HG03039 (cell line): ENCODE data around the gene DPCD.
A peak's percentile ranks its signal among the peaks of the same experiment; 100 is the strongest.

Experiments
- ATAC-seq: cut with Tn5 transposase; IDR thresholded peaks from one replicate; pipeline ENCODE4 v1.9.1; 2021; ENCODE audit warnings: mild to moderate bottlenecking, moderate library complexity; ENCODE audit not compliant: unreplicated experiment

DPCD gene

DNA sequence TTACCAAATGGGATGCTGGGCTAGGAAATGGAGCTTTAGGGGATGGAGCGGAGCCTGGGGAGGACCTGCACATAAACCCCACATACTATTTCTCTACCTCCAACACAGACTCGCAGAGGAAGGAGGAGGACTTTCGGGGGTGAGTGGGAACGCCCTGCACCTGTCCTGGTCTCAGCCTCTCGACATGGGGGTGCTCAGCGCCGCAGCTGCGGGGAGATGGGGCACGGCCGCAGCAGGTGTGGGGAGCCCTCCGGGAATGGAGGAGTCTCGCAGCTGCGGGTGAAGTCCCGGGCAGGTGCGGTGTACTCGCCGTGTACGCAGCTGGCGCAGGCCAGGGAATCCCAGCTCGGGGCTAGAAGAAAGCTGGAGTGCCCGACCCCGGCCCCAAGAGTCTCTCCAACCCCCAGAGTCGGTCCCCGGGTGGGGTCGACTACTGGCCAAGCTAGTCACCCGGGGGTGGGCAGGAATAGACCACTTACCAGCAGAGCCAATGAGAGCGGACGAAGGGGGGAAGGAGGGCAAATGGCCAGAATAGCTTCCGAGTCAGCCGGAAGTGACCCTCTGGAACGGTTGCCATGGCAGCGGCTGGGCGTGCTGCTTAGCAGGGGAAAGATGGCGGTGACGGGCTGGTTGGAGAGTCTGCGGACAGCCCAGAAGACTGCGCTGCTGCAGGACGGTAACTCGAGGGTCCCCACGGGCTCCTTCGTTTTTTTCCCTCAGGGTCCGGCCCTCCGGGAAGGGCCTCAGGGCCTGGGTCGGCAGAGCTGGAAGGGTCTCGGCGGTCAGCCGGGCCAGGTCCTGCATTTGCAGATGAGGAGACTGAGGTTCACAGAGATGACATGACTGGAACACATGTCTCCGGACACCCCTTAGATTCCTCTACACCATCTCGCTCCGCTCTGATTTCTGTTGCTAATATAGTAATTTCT lies at the start of gene DPCD, which contains the start of gene POLL:
TSS of gene DPCD (plus strand) at position 597 of the 929 bp plus-strand sequence. CDS start at position 613, 16 bp downstream.
TSS of gene POLL (minus strand) at position 533 of the 929 bp plus-strand sequence. CDS start 897 bp downstream, outside the sequence.
- peak; percentile 93 for ATAC-seq

DNA sequence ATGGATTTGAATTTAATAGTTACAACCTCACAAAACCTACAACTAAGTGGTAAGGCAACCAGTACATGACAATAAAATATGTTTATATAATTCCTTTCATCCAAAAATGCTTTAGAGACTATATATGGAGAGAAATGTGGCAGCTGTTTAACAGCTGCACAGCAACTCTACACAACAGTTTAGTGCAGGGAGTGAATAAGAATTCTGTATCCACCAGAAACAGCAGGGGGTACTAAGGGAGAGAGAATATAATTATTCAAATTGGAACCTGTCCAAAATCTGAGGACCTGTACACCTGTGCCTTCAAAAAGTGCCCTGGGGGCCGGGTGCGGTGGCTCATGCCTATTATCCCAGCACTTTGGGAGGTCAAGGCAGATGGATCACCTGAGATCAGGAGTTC lies 49.7 kb upstream of the DPCD start:
- no peak for ATAC-seq

DNA sequence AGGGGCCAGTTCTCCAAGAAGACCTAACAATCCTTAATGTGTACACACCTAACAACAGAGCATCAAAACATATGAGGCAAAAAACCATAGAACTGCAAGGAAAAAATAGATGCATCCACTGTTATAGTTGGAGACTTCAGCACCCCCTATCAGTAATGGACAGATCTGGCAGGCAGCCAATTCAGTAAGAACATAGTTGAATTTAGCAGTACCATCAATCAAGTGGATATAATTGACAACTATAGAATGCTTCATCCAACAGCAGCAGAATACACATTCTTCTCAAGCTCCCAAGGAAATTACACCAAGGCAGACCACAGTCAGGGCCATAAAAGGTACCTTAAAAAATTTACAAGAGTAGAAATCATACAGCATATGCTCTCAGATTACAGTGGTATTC lies 42.2 kb upstream of the DPCD start:
- ATAC-seq: no peak

DNA sequence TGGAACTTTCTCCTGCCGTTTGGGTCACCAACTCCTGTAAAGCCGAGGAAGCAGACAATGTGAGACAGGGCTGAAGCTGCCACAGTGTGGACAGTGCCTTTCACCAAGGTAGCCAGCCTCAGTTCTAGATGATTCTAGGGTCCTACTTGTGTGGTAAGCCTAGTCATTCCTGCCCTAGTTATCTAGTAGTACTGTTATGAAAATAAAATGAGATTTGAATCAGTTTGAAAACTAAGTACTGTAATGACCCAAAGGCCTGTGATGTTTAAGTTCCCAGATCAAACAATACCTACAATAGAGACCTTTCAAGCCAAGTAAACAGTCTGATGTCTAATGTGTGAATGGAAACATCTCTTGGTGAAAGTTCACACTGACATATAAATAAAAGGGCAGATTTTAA lies 37.2 kb upstream of the DPCD start:
- ATAC-seq: no peak

DNA sequence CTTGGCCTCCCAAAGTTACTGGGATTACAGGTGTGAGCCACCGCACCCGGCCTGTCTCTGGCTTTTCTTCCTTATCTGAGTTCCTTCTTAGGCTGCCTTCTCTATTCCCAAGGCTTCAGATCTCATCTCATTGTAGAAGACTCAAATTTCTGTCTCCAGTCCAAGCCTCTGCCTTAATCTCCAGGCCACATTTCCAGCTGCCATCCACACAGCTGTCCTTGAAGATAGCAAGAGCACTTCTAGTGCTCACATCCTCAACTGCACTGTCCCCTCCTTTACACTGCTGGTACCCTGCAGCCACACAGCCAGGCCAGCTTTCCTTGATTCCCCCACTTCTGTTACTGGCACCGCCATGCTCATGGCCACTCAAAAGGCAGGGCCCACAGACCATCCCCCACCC lies 35.7 kb upstream of the DPCD start:
- ATAC-seq: no peak

DNA sequence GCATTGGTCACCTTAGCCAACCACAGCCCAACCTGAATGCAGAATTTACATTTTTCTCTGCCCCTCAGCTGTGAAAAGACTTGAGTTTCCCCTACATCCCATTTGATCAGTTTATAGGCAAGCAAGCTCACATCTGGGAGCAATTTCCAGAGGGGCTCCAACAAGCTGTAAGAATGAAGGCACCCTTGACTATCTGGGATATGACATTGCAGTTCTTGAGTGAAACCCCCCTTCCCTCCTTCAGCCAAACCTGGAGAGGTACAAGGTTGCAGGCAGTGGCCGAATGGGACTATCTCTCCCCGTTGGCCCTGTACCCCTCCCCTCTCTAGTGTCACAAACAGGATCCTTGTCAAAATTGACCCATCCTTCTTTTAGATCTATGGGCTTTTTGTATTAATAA lies 30.6 kb upstream of the DPCD start:
- no peak for ATAC-seq

DNA sequence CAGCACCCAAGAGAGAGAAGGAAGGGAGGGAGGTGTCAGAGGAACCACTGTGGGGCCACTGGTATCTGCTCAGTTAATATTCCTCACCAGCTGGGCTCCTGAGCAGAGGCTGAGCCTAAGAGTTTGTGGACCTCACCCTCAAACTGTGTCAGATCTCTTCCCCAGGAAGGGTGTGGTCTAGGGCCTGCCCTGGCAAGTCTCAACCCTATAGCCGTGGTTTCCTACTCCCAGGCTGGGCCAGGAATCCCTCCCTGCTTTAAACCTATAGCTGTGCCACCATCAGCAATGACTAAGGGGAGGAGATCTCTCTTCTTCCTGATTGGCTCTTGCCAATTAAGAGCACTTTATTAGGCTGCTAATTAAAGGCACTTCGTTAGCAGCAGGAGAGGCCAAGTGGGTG lies 29.9 kb upstream of the DPCD start:
- ATAC-seq: no peak

DNA sequence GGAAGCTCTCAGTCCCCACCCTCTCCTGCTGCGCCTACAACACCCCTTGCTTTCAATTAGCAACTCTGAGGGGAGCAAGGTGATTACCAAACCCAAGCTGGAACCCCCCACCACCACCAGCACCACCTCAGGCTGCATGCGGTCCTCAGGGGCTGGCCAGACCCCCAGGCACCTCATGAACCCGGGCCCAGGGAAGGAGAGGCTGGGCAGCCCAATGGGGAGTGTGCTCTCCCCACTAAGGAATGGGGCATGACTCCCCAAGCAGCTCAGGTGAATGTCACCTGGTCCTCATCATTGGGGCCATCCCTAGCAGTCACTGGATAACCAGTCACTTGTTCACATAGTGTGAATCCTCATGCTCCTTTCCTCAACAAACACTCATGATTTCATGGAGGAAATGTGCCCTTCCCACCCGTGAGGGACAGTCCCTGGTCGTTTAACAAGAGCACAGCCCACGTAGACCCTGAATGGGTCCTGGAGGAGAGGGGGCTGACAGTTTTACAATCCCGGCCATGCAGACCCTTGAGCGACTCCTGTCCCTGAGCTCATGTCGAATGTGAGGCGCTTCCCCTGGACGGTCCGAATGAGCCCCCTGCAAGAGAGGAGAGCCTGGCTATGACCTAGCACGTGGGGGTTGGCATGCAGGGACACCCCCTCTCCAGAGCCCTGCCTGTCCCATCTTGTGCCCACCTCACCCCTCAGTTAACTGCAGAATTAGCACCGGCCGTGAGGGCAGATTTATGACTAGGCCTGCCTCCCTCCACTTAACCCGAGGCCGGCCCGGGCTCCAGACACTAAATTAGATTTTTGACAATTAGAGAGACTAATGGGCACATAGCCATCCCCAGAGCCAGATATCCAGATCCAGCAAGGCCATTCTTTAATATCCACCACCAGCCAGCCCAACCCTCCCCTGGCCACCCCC lies 29.2 kb upstream of the DPCD start:
- no peak for ATAC-seq

DNA sequence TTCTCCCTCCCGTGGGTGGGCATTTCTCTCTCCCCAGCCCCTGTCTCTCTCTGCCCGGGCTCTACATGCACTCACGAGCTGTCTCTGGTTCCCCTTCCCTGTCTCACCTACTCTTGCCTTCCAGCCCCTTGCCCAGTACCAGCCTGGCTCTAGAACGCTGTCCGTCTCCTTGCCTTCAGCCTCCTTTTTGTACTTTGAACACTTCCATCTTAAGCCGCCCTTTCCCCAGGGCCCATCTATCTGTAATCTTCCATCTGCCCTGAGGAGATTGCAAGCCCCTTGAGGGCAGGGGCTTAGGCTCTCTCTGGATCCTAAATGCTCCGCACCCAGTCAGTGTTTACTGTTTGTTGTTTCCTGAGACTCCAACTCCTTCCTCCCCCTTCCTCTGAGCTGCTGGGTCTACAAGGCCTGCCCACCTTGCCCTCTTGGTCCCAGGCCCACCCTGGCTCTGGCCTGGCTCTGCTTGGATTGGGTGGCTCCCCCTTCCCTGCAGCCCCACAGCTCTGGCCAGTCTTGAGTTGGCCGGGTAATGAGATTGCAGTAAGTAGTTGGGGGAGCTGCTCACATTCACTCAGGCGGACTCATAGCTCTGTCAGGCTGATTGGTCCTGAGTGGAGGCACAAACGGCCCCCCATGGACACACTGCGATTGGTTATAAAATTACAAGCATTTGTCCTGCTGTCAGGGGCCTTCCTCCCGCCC lies 28.4 kb upstream of the DPCD start:
- ATAC-seq: no peak

DNA sequence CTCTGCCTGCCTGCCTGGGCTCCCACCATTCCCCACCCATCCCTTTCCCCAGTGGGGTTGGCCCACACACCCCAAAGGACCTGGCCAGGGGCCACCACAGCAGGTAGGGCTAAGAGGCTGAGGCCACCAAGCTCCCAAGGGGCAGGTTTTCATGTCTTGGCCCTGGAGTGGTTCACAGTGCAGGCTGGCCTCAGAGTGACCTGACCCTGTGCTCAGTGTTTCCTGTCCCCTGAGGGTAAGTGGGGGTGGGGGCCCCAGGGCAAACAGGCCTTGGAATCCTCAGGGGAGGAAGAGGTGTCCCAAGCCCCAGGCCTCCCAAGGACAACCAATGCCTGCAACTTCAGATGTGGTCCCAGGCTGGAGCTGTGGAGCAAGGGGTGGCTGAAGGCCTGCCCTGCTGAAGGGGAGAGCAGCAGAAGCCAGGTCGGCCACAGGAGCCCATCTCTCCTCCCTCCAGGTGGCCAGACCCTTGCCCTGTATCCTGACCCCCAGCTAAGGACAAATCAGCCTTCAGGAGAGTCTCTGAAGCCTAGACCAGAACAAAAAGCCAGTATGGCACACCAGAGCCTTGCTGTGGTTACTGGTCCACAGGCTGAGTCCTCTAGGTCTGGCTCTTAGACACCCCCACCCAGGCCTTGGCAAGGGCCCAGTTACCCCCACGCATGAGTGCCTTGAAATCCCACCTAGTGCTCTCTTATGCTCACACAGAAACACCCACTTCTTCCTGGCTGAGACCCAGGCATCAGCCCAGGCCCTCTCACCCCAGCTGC lies 27.6 kb upstream of the DPCD start:
- ATAC-seq: no peak

DNA sequence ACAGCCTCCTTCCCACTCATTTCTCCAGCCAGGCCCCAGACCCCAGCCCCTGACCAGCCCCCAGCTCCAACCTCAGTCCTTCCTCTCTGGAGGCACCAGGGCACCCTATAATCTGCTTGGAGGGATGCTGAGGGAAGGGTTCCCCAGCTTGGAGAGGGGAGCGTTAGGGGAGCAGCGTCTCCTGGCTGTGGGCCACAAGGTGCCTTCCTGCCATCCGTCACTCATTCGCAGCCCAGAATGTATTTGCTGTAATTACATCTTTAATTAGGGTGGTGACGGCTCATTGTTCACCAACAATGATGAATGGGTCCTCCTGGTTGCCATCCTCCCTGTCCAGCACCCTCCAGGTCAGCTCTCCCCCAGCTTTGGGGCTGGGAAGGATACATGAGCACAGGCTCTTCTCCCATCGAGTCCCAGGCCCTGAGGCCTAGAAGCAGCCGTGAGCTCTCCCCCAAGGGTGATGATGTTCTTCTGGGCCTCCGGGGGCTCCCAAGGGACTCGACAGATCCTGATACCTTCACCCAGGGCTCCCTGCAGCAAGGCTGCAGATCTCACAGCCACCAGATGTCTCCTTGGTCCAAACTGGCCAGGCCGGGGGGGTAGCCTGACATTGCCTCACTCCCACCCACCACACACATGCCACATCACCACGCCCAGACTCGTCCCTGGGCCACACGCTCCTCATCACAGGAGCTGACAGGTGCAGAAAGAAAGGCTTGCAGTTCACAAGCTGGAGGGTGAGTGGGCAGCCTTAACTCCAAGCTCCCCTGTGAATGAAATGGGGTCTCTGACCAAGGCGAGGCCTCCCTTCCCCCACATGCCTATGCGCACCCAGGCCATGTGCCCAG lies 26.8 kb upstream of the DPCD start:
- ATAC-seq: no peak

DNA sequence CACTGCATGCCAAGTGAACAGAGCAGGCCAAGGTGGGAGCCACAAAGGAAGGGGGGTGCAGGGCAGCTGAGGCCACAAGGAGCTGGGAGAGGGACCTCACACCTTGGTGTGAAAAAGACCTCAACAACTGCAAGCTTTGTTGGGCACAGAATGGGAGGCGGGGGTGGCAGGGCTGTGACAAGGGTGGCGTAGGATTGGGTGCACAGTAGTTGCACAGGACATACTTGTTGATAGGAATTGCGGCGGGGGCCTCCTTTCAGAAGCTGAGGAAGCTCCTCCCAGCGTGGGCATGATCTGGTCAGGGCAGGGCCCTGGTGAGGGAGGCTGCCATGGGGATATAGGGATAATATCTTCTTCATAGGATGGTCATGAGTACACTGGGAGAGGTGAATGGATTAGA lies 25.9 kb upstream of the DPCD start:
- no peak for ATAC-seq

DNA sequence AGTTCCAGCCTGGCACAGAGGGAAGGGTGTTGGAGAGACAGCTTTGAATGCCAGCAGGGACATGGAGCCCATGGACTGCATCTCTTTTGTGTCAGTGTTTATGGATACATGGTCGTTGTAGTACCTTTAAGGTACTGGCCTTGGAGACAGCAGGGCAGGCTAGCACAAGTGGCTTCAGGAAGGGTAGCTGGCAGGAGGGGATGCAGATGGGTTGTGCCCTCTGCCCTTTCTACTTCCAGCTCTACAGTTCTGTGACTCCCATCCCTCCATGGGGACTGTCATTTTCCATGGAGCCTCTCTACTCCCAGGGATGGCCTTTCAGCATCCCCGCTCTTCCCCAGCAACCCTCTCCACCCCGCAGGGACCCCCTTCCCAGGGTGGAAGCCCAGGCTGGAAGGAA lies 25.1 kb upstream of the DPCD start:
- ATAC-seq: no peak

DNA sequence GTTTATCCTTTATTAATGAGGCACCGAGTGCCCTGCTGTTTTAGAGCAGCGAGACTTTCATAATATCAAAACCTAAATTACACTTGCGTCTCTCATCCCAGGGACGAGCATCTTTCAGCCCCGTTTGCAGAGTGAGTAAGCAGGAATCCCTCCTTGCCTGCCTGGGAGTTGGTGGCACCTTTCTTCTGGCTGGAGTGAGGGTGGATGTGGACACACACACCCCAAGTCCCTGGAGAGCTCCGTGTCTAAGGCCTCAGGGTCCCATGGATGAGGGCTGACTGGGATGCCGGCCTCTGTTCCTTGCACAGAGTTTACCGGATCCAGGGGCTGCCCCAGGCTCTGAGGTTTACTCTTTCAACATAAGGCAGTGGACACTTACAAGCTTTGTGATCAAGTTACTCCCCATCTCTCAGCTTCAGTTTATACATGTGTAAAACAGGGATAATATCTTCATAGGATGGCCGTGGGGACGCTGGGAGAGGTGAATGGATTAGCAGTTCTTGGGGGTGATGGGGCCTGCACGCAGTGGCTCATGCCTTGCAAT lies 24.6 kb upstream of the DPCD start:
- no peak for ATAC-seq

DNA sequence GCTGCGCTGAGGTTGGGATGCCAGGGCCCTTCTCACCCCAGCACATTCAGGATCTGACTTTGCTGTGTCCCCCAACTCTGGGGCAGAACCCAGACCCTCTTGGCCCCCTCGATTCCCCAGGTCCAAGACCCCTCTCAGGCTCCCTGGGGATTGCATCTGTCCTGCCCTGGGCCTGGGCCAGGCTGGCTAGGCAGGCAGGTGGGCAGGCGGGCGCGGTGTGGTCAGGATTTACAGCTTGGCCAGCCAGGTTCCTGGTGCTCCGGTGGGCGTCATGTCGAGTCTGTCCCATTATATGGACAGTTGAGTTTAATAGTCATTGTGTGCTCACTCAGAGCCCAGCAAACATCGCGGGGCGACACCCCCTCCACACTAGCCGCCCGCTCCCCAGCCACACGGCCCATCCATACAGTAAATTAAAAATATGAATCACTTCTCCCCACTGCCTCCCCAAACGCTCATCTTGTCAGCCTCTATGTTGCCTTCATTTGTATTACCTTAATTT lies 23.6 kb upstream of the DPCD start:
- no peak for ATAC-seq

DNA sequence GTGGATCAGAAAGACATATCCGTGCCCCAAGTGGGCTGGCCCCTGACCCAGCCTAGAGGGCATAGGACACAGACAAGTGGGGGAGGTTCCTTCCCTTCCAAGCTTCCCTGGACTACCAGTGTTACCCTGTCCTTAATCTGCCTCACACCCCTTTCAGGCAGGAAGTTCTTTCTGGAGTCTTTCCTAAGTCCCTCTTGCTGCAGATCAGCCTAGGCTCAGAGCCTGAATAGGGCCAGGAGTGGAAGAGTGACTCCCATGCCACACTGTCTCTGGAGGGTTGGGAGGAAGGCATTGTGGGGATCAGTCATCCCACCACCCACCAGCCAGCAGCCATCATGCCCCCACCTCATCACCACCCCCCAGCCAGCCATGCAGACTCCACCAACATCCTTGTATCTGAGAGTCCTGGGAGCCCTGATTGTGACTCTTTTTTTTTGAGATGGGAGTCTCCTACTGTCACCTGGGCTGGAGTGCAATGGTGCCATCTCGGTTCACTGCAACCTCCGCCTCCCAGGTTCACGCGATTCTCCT lies 22.7 kb upstream of the DPCD start:
- no peak for ATAC-seq

DNA sequence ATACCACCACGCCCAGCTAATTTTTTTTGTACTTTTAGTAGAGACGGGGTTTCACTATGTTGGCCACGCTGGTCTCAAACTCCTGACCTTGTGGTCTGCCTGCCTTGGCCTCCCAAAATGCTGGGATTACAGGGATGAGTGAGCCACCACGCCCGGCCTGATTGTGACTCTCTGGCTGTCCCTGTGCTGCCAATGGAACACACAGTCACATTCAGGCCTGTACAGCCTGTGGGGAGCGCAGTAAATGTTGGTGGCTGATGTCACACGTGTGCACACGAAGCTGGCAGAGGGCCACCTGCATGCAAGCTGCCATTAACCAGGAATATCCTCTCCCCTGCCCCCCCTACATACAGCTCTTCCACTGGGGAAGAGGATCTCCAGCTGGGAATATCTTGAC lies 22.2 kb upstream of the DPCD start:
- no peak for ATAC-seq

DNA sequence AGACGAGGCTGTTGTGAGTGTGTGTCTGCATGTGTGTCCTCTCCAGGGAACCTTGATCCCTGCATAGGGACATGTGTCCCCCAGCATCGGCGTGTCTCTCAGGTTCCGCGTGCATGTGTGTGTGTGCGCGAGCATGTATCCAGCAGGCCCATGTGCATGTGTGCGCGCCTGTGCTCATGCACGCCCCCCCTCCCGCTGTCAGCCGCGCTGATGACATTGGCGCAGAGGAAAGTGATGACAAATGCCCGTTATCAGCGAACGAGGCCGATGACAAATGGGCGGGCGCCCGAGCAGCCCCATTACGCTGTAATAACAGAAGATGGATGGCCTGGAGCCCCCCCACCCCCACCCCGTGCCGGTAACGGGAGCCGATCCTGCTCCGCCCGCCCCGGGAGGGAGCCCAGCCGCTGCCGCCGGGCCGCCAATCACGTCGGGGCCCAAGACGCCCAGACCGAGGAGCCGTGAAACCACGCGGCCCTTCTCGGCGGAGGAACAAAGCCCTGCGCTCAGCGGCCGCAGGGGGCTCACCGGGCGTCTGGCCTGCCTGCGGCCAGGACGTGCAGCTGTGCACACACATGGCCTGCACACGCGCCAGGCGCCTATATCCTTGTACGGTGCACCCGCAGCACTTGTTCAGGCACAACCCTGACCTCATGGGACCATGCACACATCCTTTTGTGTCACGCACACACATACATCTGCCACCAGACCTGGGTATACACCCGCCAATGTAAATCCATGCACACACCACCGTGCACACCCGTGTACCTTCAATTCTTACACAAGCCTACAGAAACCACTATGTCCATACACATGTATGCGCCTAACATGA lies 21.6 kb upstream of the DPCD start:
- no peak for ATAC-seq
